GM12873 (cell line): Measurements from ENCODE around the gene DLG2.

Source experiments
- TF ChIP-seq, protein P1 (sequence below): IDR thresholded peaks from 2 replicates; pipeline ENCODE4 v1.5.1; 2012; ENCODE audit warnings: low read depth, mild to moderate bottlenecking, moderate library complexity, low read length, control low read depth; ENCODE audit not compliant: insufficient read depth; ENCODE audit errors: missing control alignments

Gene DLG2

DNA sequence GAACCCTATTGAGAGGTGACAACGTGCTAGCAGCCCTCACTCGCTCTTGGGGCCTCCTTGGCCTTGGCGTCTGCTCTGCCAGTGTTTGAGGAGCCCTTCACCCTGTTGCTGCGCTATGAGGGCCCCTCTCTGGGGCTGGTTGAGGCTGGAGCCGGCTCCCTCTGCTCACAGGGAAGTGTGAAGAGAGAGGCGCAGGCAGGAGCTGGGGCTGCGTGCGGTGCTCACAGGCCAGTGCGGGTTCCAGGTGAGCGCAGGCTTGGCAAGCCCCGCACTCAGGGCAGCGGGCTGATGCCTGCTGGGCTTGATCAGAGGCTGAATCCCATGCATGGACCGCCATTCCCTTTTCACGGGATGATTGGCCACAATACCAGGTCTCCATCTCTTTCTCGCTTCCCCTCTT, 90.7 kb downstream of the DLG2 start:
- TF ChIP-seq, protein P1, sequence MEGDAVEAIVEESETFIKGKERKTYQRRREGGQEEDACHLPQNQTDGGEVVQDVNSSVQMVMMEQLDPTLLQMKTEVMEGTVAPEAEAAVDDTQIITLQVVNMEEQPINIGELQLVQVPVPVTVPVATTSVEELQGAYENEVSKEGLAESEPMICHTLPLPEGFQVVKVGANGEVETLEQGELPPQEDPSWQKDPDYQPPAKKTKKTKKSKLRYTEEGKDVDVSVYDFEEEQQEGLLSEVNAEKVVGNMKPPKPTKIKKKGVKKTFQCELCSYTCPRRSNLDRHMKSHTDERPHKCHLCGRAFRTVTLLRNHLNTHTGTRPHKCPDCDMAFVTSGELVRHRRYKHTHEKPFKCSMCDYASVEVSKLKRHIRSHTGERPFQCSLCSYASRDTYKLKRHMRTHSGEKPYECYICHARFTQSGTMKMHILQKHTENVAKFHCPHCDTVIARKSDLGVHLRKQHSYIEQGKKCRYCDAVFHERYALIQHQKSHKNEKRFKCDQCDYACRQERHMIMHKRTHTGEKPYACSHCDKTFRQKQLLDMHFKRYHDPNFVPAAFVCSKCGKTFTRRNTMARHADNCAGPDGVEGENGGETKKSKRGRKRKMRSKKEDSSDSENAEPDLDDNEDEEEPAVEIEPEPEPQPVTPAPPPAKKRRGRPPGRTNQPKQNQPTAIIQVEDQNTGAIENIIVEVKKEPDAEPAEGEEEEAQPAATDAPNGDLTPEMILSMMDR, result no peak

DNA sequence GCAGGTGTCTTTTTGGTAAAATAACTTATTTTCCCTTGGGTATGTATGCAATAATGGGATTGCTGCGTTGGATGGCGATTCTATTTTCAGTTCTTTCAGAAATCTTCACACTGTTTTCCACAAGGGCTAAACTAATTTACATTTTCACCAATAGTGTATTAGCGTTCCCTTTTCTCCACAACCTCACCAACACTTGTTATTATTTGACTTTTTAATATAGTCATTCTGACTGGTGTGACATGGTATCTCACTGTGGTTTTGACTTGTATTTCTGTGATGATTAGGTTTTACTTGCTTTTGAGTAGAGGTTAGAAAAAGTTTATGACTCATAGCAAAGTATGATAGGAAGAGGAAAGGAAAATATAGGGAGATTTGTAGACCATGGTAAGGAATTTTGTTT, 92.3 kb downstream of the DLG2 start:
- TF ChIP-seq, protein P1, result no peak

DNA sequence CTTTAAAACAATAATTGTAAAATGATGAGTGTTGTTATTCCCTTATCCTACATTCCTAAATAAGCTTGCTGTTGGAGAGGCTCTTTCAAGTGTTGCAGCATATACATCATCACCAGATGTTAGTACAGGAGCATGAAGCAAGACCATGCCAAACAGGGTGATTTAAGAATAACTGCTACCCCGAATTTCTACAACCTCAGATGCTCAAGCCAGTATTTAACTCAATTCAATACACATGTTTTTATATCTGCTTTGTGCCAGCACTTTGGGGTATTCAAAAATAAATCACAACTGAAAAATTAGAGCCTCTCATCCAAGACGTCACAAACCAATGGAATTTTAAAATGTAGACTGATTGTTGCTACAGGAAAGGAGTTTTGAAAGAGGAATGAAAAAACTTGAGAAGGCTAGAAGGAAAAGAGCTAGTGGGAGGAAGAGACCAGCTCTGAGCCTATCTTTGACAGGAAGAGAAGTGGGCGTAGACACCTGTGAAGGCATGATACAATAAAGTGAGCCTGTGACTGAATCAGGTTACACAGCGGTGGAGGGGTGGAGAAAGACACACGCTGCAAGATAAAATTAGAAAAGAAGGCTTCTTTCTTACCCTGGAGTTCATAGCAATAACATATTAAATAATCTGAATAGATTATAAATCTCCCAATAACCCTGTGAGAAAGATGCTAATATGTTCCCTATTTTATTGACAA, 95.8 kb downstream of the DLG2 start:
- TF ChIP-seq, protein P1, result no peak

DNA sequence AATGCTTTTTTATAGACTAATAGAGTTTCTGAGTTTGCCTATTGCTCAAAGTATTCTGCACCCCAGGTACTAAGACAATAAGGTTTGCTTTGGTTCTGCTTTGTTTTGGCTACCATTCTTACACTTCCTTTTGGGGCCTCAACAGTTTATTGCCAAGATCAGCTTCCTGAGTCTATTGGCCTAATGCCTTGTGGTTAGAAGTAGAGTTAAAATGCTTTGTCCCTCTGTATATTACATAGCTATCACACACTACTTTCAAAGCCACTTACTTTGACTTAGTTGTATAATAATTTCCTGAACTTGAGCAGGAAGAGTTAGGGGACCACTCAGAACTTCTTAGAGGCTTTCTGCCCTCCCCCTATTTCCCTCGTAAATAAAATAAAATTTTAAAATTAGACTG, 96.5 kb downstream of the DLG2 start:
- TF ChIP-seq, protein P1, result no peak

DNA sequence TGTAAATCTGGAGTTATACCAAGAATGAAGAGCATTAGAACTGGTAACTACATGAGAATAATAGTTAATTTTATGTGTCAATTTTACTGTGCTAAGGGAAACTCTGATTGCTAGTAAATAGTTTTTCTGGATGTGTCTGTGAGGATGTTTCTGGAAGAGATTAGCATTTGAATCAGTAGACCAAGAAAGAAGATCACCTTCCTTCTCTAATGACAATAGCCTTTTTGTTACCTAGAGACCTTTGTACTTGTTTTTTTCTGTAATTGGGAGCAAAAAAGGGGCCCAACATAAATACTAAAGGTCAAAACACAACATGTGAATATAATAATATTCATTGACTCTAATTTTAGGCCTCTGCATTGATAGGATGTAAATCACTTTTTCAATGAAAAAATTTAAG, 100.6 kb downstream of the DLG2 start:
- TF ChIP-seq, protein P1, result no peak

DNA sequence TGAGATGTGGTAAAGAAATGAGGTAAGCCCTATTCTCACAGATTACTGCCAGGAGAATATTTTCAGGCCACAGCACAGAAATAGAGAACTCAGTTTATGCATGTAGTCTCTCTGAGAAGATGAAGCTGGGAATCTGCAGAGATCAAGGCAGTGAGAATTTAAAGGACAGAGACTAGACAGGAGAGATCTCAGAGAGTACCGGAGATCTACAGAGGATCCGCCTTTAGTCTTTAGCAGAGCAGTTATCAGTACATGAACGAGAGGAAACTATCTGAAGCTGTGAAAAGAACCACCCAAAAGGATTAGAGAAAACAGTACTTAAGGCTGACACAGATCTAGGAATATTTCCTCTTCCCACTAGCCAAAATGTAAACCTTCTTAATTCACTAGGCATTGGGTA, 101.5 kb downstream of the DLG2 start:
- TF ChIP-seq, protein P1, result no peak

DNA sequence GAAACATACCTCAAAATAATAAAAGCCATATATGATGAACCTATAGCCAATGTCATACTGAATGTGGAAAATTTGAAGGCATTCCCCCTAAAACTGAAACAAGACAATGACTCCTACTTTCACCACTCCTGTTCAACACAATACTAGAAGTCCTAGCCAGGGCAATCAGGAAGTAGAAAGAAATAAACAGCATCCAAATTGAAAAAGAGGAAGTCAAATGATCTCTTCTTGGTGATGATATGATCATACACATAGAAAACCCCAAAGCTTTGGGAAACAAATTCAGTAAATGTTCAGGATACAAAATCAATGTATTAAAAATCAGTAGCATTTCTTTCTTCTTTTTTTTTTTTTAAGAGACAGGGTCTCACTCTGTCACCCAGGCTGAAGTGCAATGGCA, 109.9 kb downstream of the DLG2 start:
- TF ChIP-seq, protein P1, result no peak
